Progenitor cell of endocrine pancreas (in vitro differentiated cells): ENCODE measurements around the gene MRPS35. TPM values are rescaled to one million over a fixed set of nuclear protein-coding genes. Genes with fewer than 3 reads are reported as not detected.

ENCODE experiments used
- DNase-seq: peaks from one replicate; pipeline ENCODE4 v3.0.0; 2021; ENCODE audit warnings: low spot score; ENCODE audit not compliant: unreplicated experiment
- H3K27ac Mint-ChIP-seq: 2 replicates; pipeline ENCODE4 v1.8.0; 2021; ENCODE audit warnings: mild to moderate bottlenecking, moderate library complexity, mixed read lengths
- H3K27me3 Mint-ChIP-seq: 2 replicates; pipeline ENCODE4 v1.8.0; 2021; ENCODE audit warnings: mixed read lengths
- H3K36me3 Mint-ChIP-seq: 2 replicates; pipeline ENCODE4 v1.8.0; 2022; ENCODE audit warnings: mixed read lengths; ENCODE audit not compliant: insufficient read depth
- H3K4me1 Mint-ChIP-seq: 2 replicates; pipeline ENCODE4 v1.8.0; 2021; ENCODE audit warnings: low read depth, mixed read lengths
- H3K4me3 Mint-ChIP-seq: 2 replicates; pipeline ENCODE4 v1.8.0; 2021; ENCODE audit warnings: low read depth, mild to moderate bottlenecking, moderate library complexity, mixed read lengths
- H3K9me3 Mint-ChIP-seq: 2 replicates; pipeline ENCODE4 v1.8.0; 2021; ENCODE audit warnings: low read depth, mixed read lengths
- CTCF ChIP-seq: fragments of 200-600 bp; sonication (generic); IDR thresholded peaks from one replicate; pipeline ENCODE4 v1.5.0; 2021; ENCODE audit warnings: antibody characterized with exemption, mild to moderate bottlenecking; ENCODE audit not compliant: unreplicated experiment
- total RNA-seq: library from RNA; stranded (reverse); gene quantifications from 2 replicates; pipeline ENCODE4 v1.2.1, GENCODE V29; 2021

The MRPS35 gene
- total RNA-seq, 1 donor from 2014 or later, result 63.1 TPM

GRCh38 chr12:27756670-27757195 lies 46.1 kb downstream of the MRPS35 start:
- Mint-ChIP-seq H3K27me3 (no peaks in the 10 kb centered on the region), H3K4me1 (peaks cover 2% of the 10 kb centered on the region), H3K9me3 (no peaks in the 10 kb centered on the region), H3K4me3 (no peak overlapping the region), H3K36me3 (peaks cover 21% of the 10 kb centered on the region), H3K27ac (peak overlapping the region; percentile 9)
- no peak for TF ChIP-seq CTCF
- no peak for DNase-seq

- no peak for TF ChIP-seq CTCF
- H3K27me3 Mint-ChIP-seq, result no peaks in the 10 kb centered on the region
- no peak for DNase-seq
- H3K4me1 Mint-ChIP-seq, result peaks cover 2% of the 10 kb centered on the region
- no peak overlapping the region for H3K4me3 Mint-ChIP-seq
- H3K9me3 Mint-ChIP-seq, result no peaks in the 10 kb centered on the region
- peaks cover 1% of the 10 kb centered on the region for H3K36me3 Mint-ChIP-seq
- H3K27ac Mint-ChIP-seq, result no peak overlapping the region
These were observed 52.1 kb downstream of the MRPS35 start for GRCh38 chr12:27762757-27763156.

- no peak for DNase-seq
- H3K4me1 Mint-ChIP-seq, result no peaks in the 10 kb centered on the region
- H3K36me3 Mint-ChIP-seq, result no peaks in the 10 kb centered on the region
- no peak overlapping the region for H3K27ac Mint-ChIP-seq
- H3K4me3 Mint-ChIP-seq, result no peak overlapping the region
- no peaks in the 10 kb centered on the region for H3K27me3 Mint-ChIP-seq
- no peaks in the 10 kb centered on the region for H3K9me3 Mint-ChIP-seq
- no peak for TF ChIP-seq CTCF
These were observed 56.0 kb downstream of the MRPS35 start for GRCh38 chr12:27766587-27766986.

- DNase-seq, result no peak
- Mint-ChIP-seq H3K9me3 (no peaks in the 10 kb centered on the region), H3K4me3 (no peak overlapping the region), H3K4me1 (no peaks in the 10 kb centered on the region), H3K36me3 (no peaks in the 10 kb centered on the region), H3K27ac (no peak overlapping the region), H3K27me3 (no peaks in the 10 kb centered on the region)
- no peak for TF ChIP-seq CTCF
These were observed 58.6 kb downstream of the MRPS35 start for GRCh38 chr12:27769142-27769673.

GRCh38 chr12:27771481-27772327 lies 61.1 kb downstream of the MRPS35 start:
- DNase-seq, result no peak
- no peak for TF ChIP-seq CTCF
- Mint-ChIP-seq H3K27me3 (no peaks in the 10 kb centered on the region), H3K4me1 (no peaks in the 10 kb centered on the region), H3K9me3 (no peaks in the 10 kb centered on the region), H3K4me3 (no peak overlapping the region), H3K27ac (no peak overlapping the region), H3K36me3 (no peaks in the 10 kb centered on the region)
